ENCODE results near the gene KCNQ1. TPM values are rescaled to one million over a fixed set of nuclear protein-coding genes. Genes with fewer than 3 reads are reported as not detected.

KCNQ1 gene, protein sequence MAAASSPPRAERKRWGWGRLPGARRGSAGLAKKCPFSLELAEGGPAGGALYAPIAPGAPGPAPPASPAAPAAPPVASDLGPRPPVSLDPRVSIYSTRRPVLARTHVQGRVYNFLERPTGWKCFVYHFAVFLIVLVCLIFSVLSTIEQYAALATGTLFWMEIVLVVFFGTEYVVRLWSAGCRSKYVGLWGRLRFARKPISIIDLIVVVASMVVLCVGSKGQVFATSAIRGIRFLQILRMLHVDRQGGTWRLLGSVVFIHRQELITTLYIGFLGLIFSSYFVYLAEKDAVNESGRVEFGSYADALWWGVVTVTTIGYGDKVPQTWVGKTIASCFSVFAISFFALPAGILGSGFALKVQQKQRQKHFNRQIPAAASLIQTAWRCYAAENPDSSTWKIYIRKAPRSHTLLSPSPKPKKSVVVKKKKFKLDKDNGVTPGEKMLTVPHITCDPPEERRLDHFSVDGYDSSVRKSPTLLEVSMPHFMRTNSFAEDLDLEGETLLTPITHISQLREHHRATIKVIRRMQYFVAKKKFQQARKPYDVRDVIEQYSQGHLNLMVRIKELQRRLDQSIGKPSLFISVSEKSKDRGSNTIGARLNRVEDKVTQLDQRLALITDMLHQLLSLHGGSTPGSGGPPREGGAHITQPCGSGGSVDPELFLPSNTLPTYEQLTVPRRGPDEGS
- total RNA-seq = 2.6 TPM

- H3K4me3 ChIP-seq (ENCODE audit: low read length in 3 of 3) = peak within 1 kb of the TSS; percentile 41 to 43 (median 43)
- H3K9me3 ChIP-seq (ENCODE audit: control insufficient read depth in 3 of 3, low read length in 3 of 3) = peaks cover 0 to 4% (median 2%) of the 10 kb centered on the region in 3 donors
- H3K4me1 ChIP-seq (ENCODE audit: control insufficient read depth in 3 of 3, insufficient read depth in 3 of 3, low read length in 3 of 3) = peaks cover 4 to 17% (median 5%) of the 10 kb centered on the region in 3 donors
- no peak within 1 kb of the TSS for H3K9ac ChIP-seq (ENCODE audit: low read depth in 1 of 3, low read length in 3 of 3)
- no peaks in the 10 kb centered on the region for H3K36me3 ChIP-seq (ENCODE audit: control insufficient read depth in 3 of 3, insufficient read depth in 3 of 3, low read length in 3 of 3)
- no peak within 1 kb of the TSS for H3K27ac ChIP-seq (ENCODE audit: low read depth, low read length)
- peaks cover 58 to 69% (median 61%) of the 10 kb centered on the region in 3 donors for H3K27me3 ChIP-seq (ENCODE audit: control insufficient read depth in 3 of 3, insufficient read depth in 3 of 3, low read length in 3 of 3)
These were observed at the start of gene KCNQ1 for GRCh38 chr11:2444821-2445745. Gene KCNQ1, plus strand, starts transcription at chr11:2445008. Its CDS starts 91 bp downstream, at chr11:2445099.

DNA sequence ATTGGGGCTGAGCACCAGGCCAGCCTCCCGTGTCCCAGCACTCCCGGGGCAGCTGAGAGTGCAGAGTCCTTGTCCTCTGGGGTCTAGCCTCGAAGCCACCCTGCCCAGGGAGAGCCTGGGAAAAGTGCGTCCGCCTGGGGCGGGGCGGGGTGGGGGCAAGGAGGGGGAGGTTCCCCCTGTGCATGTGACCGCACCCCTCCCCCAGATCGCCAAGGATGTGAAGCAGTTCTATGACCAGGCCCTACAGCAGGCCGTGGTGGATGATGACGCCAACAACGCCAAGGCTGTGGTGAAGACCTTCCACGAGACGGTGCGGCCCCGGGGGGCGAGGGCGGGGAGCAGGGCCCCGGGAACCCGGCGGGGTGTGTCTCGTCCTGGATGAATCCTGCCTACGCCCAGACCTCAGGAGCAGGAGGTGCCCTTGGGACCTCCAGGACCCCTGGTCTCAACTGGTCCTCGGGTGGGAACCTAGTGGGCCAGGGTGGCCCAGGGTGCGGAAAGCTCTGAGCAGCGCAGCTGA is 49.5 kb upstream of the KCNQ1 start:
- H3K9me3 ChIP-seq (ENCODE audit: control insufficient read depth in 3 of 3, low read length in 3 of 3) = no peaks in the 10 kb centered on the region
- H3K4me1 ChIP-seq (ENCODE audit: control insufficient read depth in 3 of 3, insufficient read depth in 3 of 3, low read length in 3 of 3) = peaks cover 21 to 31% (median 22%) of the 10 kb centered on the region in 3 donors
- no peak overlapping the region for H3K27ac ChIP-seq (ENCODE audit: low read depth, low read length)
- H3K9ac ChIP-seq (ENCODE audit: low read depth in 1 of 3, low read length in 3 of 3) = no peak overlapping the region
- H3K36me3 ChIP-seq (ENCODE audit: control insufficient read depth in 3 of 3, insufficient read depth in 3 of 3, low read length in 3 of 3) = peaks cover 25 to 33% (median 25%) of the 10 kb centered on the region in 3 donors
- no peaks in the 10 kb centered on the region for H3K27me3 ChIP-seq (ENCODE audit: control insufficient read depth in 3 of 3, insufficient read depth in 3 of 3, low read length in 3 of 3)
- no peak overlapping the region for H3K4me3 ChIP-seq (ENCODE audit: low read length in 3 of 3)

DNA sequence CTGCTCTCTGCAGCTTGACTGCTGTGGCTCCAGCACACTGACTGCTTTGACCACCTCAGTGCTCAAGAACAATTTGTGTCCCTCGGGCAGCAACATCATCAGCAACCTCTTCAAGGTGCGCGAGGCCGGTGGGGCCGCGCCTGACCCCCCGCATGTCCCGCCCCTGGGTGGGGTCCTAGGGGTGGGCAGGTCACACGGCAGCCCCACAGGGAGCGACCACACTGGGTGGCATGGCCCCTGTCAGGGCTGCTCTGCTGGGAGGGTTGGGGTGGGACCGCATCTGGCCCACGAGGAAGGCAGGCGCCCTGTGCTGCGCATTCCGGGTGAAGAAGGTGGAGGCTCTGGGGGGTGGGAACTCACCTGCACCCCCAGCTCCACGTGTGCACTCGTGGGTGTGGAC is 49.0 kb upstream of the KCNQ1 start:
- Histone ChIP-seq H3K4me1 (ENCODE audit: control insufficient read depth in 3 of 3, insufficient read depth in 3 of 3, low read length in 3 of 3) (peaks cover 16 to 25% (median 17%) of the 10 kb centered on the region in 3 donors), H3K4me3 (ENCODE audit: low read length in 3 of 3) (no peak overlapping the region), H3K9me3 (ENCODE audit: control insufficient read depth in 3 of 3, low read length in 3 of 3) (no peaks in the 10 kb centered on the region), H3K27ac (ENCODE audit: low read depth, low read length) (no peak overlapping the region), H3K36me3 (ENCODE audit: control insufficient read depth in 3 of 3, insufficient read depth in 3 of 3, low read length in 3 of 3) (peaks cover 25 to 33% (median 25%) of the 10 kb centered on the region in 3 donors), H3K27me3 (ENCODE audit: control insufficient read depth in 3 of 3, insufficient read depth in 3 of 3, low read length in 3 of 3) (no peaks in the 10 kb centered on the region), H3K9ac (ENCODE audit: low read depth in 1 of 3, low read length in 3 of 3) (no peak overlapping the region)

- no peaks in the 10 kb centered on the region for H3K9me3 ChIP-seq (ENCODE audit: control insufficient read depth in 3 of 3, low read length in 3 of 3)
- no peaks in the 10 kb centered on the region for H3K27me3 ChIP-seq (ENCODE audit: control insufficient read depth in 3 of 3, insufficient read depth in 3 of 3, low read length in 3 of 3)
- no peak overlapping the region for H3K9ac ChIP-seq (ENCODE audit: low read depth in 1 of 3, low read length in 3 of 3)
- H3K4me1 ChIP-seq (ENCODE audit: control insufficient read depth in 3 of 3, insufficient read depth in 3 of 3, low read length in 3 of 3) = peaks cover 17 to 23% (median 20%) of the 10 kb centered on the region in 3 donors
- H3K4me3 ChIP-seq (ENCODE audit: low read length in 3 of 3) = no peak overlapping the region
- H3K27ac ChIP-seq (ENCODE audit: low read depth, low read length) = no peak overlapping the region
- H3K36me3 ChIP-seq (ENCODE audit: control insufficient read depth in 3 of 3, insufficient read depth in 3 of 3, low read length in 3 of 3) = peaks cover 25 to 29% (median 25%) of the 10 kb centered on the region in 3 donors
These were observed 48.3 kb upstream of the KCNQ1 start for GRCh38 chr11:2396471-2396870.

GRCh38 chr11:2397005-2397404 is 47.8 kb upstream of the KCNQ1 start:
- no peak overlapping the region for H3K4me3 ChIP-seq (ENCODE audit: low read length in 3 of 3)
- H3K27ac ChIP-seq (ENCODE audit: low read depth, low read length) = no peak overlapping the region
- no peaks in the 10 kb centered on the region for H3K9me3 ChIP-seq (ENCODE audit: control insufficient read depth in 3 of 3, low read length in 3 of 3)
- H3K9ac ChIP-seq (ENCODE audit: low read depth in 1 of 3, low read length in 3 of 3) = peak overlapping the region in 1 of 3 donors; percentile 8
- H3K4me1 ChIP-seq (ENCODE audit: control insufficient read depth in 3 of 3, insufficient read depth in 3 of 3, low read length in 3 of 3) = peaks cover 22 to 28% (median 25%) of the 10 kb centered on the region in 3 donors
- H3K27me3 ChIP-seq (ENCODE audit: control insufficient read depth in 3 of 3, insufficient read depth in 3 of 3, low read length in 3 of 3) = no peaks in the 10 kb centered on the region
- H3K36me3 ChIP-seq (ENCODE audit: control insufficient read depth in 3 of 3, insufficient read depth in 3 of 3, low read length in 3 of 3) = peaks cover 24 to 25% (median 25%) of the 10 kb centered on the region in 3 donors

DNA sequence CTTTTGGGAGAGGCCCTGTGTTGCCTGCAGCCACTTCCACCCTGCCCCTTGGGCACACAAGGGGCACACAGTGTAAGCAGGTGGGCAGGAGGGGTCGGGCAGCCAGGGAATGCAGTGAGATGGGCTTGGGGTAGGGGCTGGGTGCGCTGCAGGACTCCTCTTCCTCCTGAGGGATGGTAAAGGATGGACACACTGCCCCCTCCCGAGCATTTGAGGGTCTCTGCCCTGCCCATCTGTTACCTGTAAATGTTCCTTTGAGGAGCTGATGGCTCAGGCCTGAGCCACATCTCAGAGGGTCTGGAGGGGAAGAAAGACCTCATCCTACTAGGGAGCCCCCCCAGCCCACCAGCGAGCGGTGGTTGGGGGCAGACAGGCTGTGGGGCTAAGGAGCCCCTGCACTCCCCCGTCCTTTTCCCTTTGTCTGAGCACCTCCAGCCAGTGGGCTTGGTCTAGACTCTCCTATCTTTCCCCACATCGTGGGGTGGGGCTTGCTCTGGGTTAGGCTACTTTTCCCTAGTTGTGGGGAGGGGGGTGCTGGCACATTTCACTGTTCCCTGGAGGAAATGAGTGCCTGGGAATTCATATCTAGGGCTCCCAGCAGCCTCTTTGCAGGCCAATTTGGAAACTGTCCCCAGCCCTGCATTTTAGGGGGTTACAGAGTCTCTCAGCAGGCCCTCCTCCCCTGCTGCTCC is 46.0 kb upstream of the KCNQ1 start:
- peak overlapping the region; percentile 99 for H3K27ac ChIP-seq (ENCODE audit: low read depth, low read length)
- H3K4me3 ChIP-seq (ENCODE audit: low read length in 3 of 3) = peak overlapping the region; percentile 83 to 96 (median 92)
- H3K27me3 ChIP-seq (ENCODE audit: control insufficient read depth in 3 of 3, insufficient read depth in 3 of 3, low read length in 3 of 3) = no peaks in the 10 kb centered on the region
- H3K4me1 ChIP-seq (ENCODE audit: control insufficient read depth in 3 of 3, insufficient read depth in 3 of 3, low read length in 3 of 3) = peaks cover 27 to 35% (median 30%) of the 10 kb centered on the region in 3 donors
- peak overlapping the region; percentile 97 to 100 (median 100) for H3K9ac ChIP-seq (ENCODE audit: low read depth in 1 of 3, low read length in 3 of 3)
- no peaks in the 10 kb centered on the region for H3K9me3 ChIP-seq (ENCODE audit: control insufficient read depth in 3 of 3, low read length in 3 of 3)
- peaks cover 35 to 40% (median 35%) of the 10 kb centered on the region in 3 donors for H3K36me3 ChIP-seq (ENCODE audit: control insufficient read depth in 3 of 3, insufficient read depth in 3 of 3, low read length in 3 of 3)

DNA sequence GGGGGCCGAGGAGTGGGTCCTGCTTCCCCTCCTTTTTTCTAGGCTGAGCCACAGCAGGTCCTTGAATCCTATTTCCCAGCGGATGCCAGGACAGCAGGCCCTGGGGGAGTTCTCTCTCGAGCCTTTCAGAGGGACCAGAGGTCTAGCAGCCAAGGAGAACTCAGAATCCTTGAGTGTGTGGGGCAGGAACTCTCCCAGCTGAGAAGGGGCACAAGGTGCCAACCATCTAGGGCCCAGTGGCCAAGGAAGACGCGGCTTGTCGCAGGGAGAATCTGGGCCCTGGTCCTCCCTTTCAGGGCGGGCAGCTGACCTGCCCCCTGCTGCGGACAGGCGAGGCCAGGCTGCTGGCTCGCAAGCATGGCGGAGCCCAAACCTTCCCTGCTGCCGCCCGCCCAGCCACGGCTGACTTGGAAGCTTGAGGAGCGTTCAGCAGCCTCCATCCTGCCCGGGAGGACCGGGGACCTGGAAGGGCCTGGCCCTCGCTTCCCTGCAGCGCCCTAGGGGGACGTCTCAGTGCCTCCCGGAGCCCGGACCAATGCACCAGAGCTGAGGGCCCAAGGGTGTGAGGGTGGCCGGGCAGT is 45.2 kb upstream of the KCNQ1 start:
- peak overlapping the region; percentile 99 for H3K27ac ChIP-seq (ENCODE audit: low read depth, low read length)
- no peaks in the 10 kb centered on the region for H3K9me3 ChIP-seq (ENCODE audit: control insufficient read depth in 3 of 3, low read length in 3 of 3)
- H3K9ac ChIP-seq (ENCODE audit: low read depth in 1 of 3, low read length in 3 of 3) = peak overlapping the region; percentile 97 to 100 (median 100)
- peaks cover 27 to 35% (median 30%) of the 10 kb centered on the region in 3 donors for H3K4me1 ChIP-seq (ENCODE audit: control insufficient read depth in 3 of 3, insufficient read depth in 3 of 3, low read length in 3 of 3)
- no peaks in the 10 kb centered on the region for H3K27me3 ChIP-seq (ENCODE audit: control insufficient read depth in 3 of 3, insufficient read depth in 3 of 3, low read length in 3 of 3)
- peak overlapping the region; percentile 83 to 96 (median 92) for H3K4me3 ChIP-seq (ENCODE audit: low read length in 3 of 3)
- H3K36me3 ChIP-seq (ENCODE audit: control insufficient read depth in 3 of 3, insufficient read depth in 3 of 3, low read length in 3 of 3) = peaks cover 34 to 40% (median 35%) of the 10 kb centered on the region in 3 donors

DNA sequence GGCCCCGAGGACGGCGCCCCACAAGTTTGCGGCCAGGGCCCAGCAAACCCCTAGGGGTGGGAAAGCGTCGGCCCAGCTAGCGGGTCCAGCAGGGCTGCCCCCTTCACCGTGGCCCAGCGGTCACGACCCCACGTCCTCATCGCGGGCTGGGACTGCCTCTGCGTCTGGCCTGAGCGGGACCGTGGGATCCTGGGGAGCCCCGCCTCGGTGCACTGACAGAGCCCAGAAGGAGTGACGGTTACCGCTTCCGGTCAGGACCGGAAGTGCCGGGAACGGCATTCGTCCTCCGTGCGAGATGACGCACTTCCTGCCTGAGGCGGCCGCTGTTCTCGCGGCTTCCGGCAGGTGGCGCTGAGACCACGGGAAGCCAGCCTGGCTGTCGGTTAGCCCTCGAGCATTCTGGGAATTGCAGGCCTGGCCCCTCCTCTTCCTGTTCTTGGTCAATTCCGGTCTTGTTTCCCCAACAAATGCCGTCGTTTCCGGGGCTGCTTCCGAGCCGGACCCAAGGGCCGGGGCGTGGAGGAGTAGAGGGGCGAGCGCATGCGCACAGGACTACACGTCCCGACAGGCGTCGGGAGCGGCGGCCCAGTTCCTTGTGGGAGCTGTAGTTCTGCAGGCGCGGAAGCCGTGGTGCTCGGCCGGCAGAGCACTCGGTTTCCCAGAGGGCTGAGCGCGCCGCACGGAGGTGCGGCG is 44.6 kb upstream of the KCNQ1 start, which contains the start of gene TSSC4:
Gene TSSC4, plus strand, starts transcription at position 682 of the 693 bp plus-strand sequence. CDS start 1,884 bp downstream, outside the sequence.
- H3K9me3 ChIP-seq (ENCODE audit: control insufficient read depth in 3 of 3, low read length in 3 of 3) = no peaks in the 10 kb centered on the region
- H3K27me3 ChIP-seq (ENCODE audit: control insufficient read depth in 3 of 3, insufficient read depth in 3 of 3, low read length in 3 of 3) = no peaks in the 10 kb centered on the region
- peaks cover 34 to 40% (median 35%) of the 10 kb centered on the region in 3 donors for H3K36me3 ChIP-seq (ENCODE audit: control insufficient read depth in 3 of 3, insufficient read depth in 3 of 3, low read length in 3 of 3)
- peak within 1 kb of the TSS; percentile 97 to 100 (median 100) for H3K9ac ChIP-seq (ENCODE audit: low read depth in 1 of 3, low read length in 3 of 3)
- H3K4me3 ChIP-seq (ENCODE audit: low read length in 3 of 3) = peak within 1 kb of the TSS; percentile 96 to 99 (median 99)
- peaks cover 27 to 35% (median 30%) of the 10 kb centered on the region in 3 donors for H3K4me1 ChIP-seq (ENCODE audit: control insufficient read depth in 3 of 3, insufficient read depth in 3 of 3, low read length in 3 of 3)
- H3K27ac ChIP-seq (ENCODE audit: low read depth, low read length) = peak within 1 kb of the TSS; percentile 99

All from skeletal muscle tissue (tissue), 4 donors.